Activated naive CD4-positive, alpha-beta T cell treated with anti-CD3 and anti-CD28 coated beads for 36 hours (primary cell): ENCODE results near the gene PPP2R5C. TPM values are rescaled to one million over a fixed set of nuclear protein-coding genes. Genes with fewer than 3 reads are reported as not detected.
A peak's percentile ranks its signal among the peaks of the same experiment; 100 is the strongest.
"Not testable (repeated sequence)": the region's sequence is repeated elsewhere in the genome, so short reads cannot be mapped to it uniquely, and the experiment has no call there.

Experiments used
- CTCF ChIA-PET: fragments of 350-600 bp; sonication (Branson Sonifier 250); formaldehyde crosslinking; loops from one replicate; lab custom pipeline; 2021; ENCODE audit warnings: antibody characterized with exemption; lab: Charles Lee
- DNase-seq: peaks from one replicate; pipeline ENCODE4 v3.0.0-alpha.2; 2020
- H3K27ac Mint-ChIP-seq: one replicate; pipeline ENCODE4 v1.8.0; 2021; ENCODE audit warnings: mild to moderate bottlenecking, mixed read lengths
- H3K27me3 Mint-ChIP-seq: one replicate; pipeline ENCODE4 v1.8.0; 2021; ENCODE audit warnings: low read depth, mixed read lengths
- H3K36me3 Mint-ChIP-seq: one replicate; pipeline ENCODE4 v1.8.0; 2021; ENCODE audit warnings: low read depth, mixed read lengths
- H3K4me1 Mint-ChIP-seq: one replicate; pipeline ENCODE4 v1.8.0; 2021; ENCODE audit warnings: low read depth, mixed read lengths
- H3K4me3 Mint-ChIP-seq: one replicate; pipeline ENCODE4 v1.8.0; 2021; ENCODE audit warnings: mild to moderate bottlenecking, moderate library complexity, mixed read lengths
- H3K9me3 Mint-ChIP-seq: one replicate; pipeline ENCODE4 v1.8.0; 2021; ENCODE audit warnings: mixed read lengths
- intact Hi-C: fragments of 100-400 bp; cut with micrococcal nuclease; formaldehyde crosslinking; loops from one replicate; pipeline ENCODE4 v1.15.1; 2023
- total RNA-seq, 2 experiments: library from RNA; stranded (reverse); gene quantifications; one replicate each; pipeline ENCODE4 v1.2.3, GENCODE V29; 2021

The PPP2R5C gene
- 100 to 1,000 TPM; 280 to 294 TPM for total RNA-seq

- CTCF ChIA-PET, result interaction anchor here (1.1 to 1.5 kb wide), 2 partner anchors 9 to 54 kb away, joined by 4 to 7 read pairs; no protein-coding TSS in a partner anchor
- Mint-ChIP-seq H3K9me3 (no peaks in the 10 kb centered on the region), H3K4me1 (peaks cover 42% of the 10 kb centered on the region), H3K27ac (peak within 1 kb of the TSS; percentile 79), H3K4me3 (peak within 1 kb of the TSS; percentile 91), H3K36me3 (peaks cover 17% of the 10 kb centered on the region), H3K27me3 (no peaks in the 10 kb centered on the region)
- intact Hi-C loops, result loop anchor here (2.0 to 5.0 kb wide), 3 partner anchors 201 to 556 kb away; partner anchors contain the start of genes DYNC1H1, WDR20 and ZNF839
- peak; percentile 85 for DNase-seq
Observed at GRCh38 chr14:101761032-101761880, at the start of gene PPP2R5C. TSS of gene PPP2R5C (plus strand) at chr14:101761709. CDS start at chr14:101761894, 185 bp downstream.

GRCh38 chr14:101711857-101712233, 49.7 kb upstream of the PPP2R5C start:
- H3K36me3 Mint-ChIP-seq, intact Hi-C loops, H3K27ac Mint-ChIP-seq, H3K4me3 Mint-ChIP-seq, DNase-seq, H3K27me3 Mint-ChIP-seq, H3K9me3 Mint-ChIP-seq, CTCF ChIA-PET: not testable (repeated sequence)
- peaks cover 19% of the 10 kb centered on the region for H3K4me1 Mint-ChIP-seq

- H3K4me1 Mint-ChIP-seq, result peaks cover 15% of the 10 kb centered on the region
- H3K4me3 Mint-ChIP-seq, DNase-seq, intact Hi-C loops, H3K9me3 Mint-ChIP-seq, H3K27me3 Mint-ChIP-seq, H3K36me3 Mint-ChIP-seq, CTCF ChIA-PET, H3K27ac Mint-ChIP-seq: not testable (repeated sequence)
Observed at GRCh38 chr14:101712341-101712740, 49.2 kb upstream of the PPP2R5C start.

GRCh38 chr14:101713091-101713490, 48.4 kb upstream of the PPP2R5C start:
- H3K4me1 Mint-ChIP-seq, DNase-seq, intact Hi-C loops, H3K27me3 Mint-ChIP-seq, H3K4me3 Mint-ChIP-seq, H3K9me3 Mint-ChIP-seq, H3K27ac Mint-ChIP-seq, H3K36me3 Mint-ChIP-seq, CTCF ChIA-PET: not testable (repeated sequence)

GRCh38 chr14:101713621-101714349, 47.7 kb upstream of the PPP2R5C start:
- no peak for DNase-seq
- Mint-ChIP-seq H3K27ac (no peak overlapping the region), H3K27me3 (no peaks in the 10 kb centered on the region), H3K4me1 (peaks cover 7% of the 10 kb centered on the region), H3K9me3 (no peaks in the 10 kb centered on the region), H3K4me3 (no peak overlapping the region), H3K36me3 (no peaks in the 10 kb centered on the region)
- CTCF ChIA-PET, result no interaction called here
- intact Hi-C loops, result no loop called here

GRCh38 chr14:101714394-101714793, 47.1 kb upstream of the PPP2R5C start:
- CTCF ChIA-PET, result no interaction called here
- Mint-ChIP-seq H3K36me3 (no peaks in the 10 kb centered on the region), H3K4me1 (peaks cover 10% of the 10 kb centered on the region), H3K27me3 (no peaks in the 10 kb centered on the region), H3K4me3 (no peak overlapping the region), H3K9me3 (no peaks in the 10 kb centered on the region), H3K27ac (no peak overlapping the region)
- intact Hi-C loops, result no loop called here
- no peak for DNase-seq

- no peak for DNase-seq
- Mint-ChIP-seq H3K4me3 (no peak overlapping the region), H3K27me3 (no peaks in the 10 kb centered on the region), H3K4me1 (peaks cover 16% of the 10 kb centered on the region), H3K27ac (no peak overlapping the region), H3K9me3 (no peaks in the 10 kb centered on the region), H3K36me3 (no peaks in the 10 kb centered on the region)
- CTCF ChIA-PET, result interaction anchor here (0.6 kb wide), 1 partner anchor 16 kb away, joined by 3 read pairs; no protein-coding TSS in a partner anchor
- intact Hi-C loops, result no loop called here
Observed at GRCh38 chr14:101715210-101716076, 46.1 kb upstream of the PPP2R5C start.

- no peaks in the 10 kb centered on the region for H3K27me3 Mint-ChIP-seq
- intact Hi-C loops, result no loop called here
- H3K36me3 Mint-ChIP-seq, result no peaks in the 10 kb centered on the region
- H3K9me3 Mint-ChIP-seq, result no peaks in the 10 kb centered on the region
- H3K4me3 Mint-ChIP-seq, result no peak overlapping the region
- no peak for DNase-seq
- CTCF ChIA-PET, result interaction anchor here (0.7 kb wide), 1 partner anchor 10 kb away, joined by 3 read pairs; no protein-coding TSS in a partner anchor
- H3K27ac Mint-ChIP-seq, result no peak overlapping the region
- peaks cover 19% of the 10 kb centered on the region for H3K4me1 Mint-ChIP-seq
Observed at GRCh38 chr14:101716077-101716950, 45.2 kb upstream of the PPP2R5C start.

GRCh38 chr14:101716956-101717662, 44.4 kb upstream of the PPP2R5C start:
- no peaks in the 10 kb centered on the region for H3K36me3 Mint-ChIP-seq
- intact Hi-C loops, result no loop called here
- H3K9me3 Mint-ChIP-seq, result no peaks in the 10 kb centered on the region
- H3K27ac Mint-ChIP-seq, result no peak overlapping the region
- no peak overlapping the region for H3K4me3 Mint-ChIP-seq
- H3K4me1 Mint-ChIP-seq, result peaks cover 25% of the 10 kb centered on the region
- CTCF ChIA-PET, result no interaction called here
- DNase-seq, result no peak
- H3K27me3 Mint-ChIP-seq, result no peaks in the 10 kb centered on the region

- no peaks in the 10 kb centered on the region for H3K9me3 Mint-ChIP-seq
Observed at GRCh38 chr14:101717663-101718490, 43.6 kb upstream of the PPP2R5C start.

More at GRCh38 chr14:101717663-101718490, 43.6 kb upstream of the PPP2R5C start:
- Mint-ChIP-seq H3K27me3 (no peaks in the 10 kb centered on the region), H3K4me1 (peaks cover 31% of the 10 kb centered on the region), H3K4me3 (no peak overlapping the region), H3K27ac (no peak overlapping the region), H3K36me3 (no peaks in the 10 kb centered on the region)
- CTCF ChIA-PET, result no interaction called here
- no peak for DNase-seq
- intact Hi-C loops, result no loop called here
